HG03521 (cell line): ENCODE results near the gene FAM53A.
"Not testable (repeated sequence)": the region's sequence is repeated elsewhere in the genome, so short reads cannot be mapped to it uniquely, and the experiment has no call there.

Source experiments
- ATAC-seq: cut with Tn5 transposase; IDR thresholded peaks from one replicate; pipeline ENCODE4 v1.9.1; 2021; ENCODE audit warnings: mild to moderate bottlenecking, moderate library complexity; ENCODE audit not compliant: unreplicated experiment

The FAM53A gene

DNA sequence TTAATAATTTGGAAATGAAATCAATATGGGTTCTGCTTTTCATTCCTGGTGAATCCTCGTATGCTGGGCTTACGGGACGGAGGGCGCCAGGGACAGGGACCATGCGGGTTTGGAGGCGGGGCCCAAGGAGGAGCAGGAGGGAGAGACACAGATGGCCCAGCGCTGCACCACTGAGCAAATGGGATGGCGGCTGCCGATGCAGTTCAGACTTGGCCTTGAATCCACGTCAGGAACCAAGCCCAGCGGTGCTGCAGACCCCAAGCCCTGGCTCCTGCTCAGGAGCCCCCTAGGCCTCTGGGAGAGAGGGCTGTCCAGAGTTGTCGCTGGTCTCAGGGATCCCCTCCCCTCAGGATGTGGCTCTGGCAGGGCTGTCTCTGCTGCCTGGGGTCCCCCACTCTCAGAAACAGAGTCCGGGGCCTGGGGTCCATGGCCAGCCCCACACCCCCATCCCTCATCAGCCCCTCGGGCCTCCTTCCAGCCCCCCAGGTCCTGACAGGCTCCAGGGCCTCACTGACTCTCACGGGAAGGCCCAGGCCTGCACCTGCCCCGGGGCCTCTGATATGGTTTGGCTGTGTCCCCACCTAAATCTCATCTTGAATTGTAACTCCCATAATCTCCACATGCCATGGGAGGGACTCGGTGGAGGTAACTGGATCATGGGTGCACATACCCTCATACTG, 75.2 kb downstream of the FAM53A start:
- ATAC-seq, result no peak

GRCh38 chr4:1608196-1608820, 75.8 kb downstream of the FAM53A start:
- ATAC-seq, result no peak

DNA sequence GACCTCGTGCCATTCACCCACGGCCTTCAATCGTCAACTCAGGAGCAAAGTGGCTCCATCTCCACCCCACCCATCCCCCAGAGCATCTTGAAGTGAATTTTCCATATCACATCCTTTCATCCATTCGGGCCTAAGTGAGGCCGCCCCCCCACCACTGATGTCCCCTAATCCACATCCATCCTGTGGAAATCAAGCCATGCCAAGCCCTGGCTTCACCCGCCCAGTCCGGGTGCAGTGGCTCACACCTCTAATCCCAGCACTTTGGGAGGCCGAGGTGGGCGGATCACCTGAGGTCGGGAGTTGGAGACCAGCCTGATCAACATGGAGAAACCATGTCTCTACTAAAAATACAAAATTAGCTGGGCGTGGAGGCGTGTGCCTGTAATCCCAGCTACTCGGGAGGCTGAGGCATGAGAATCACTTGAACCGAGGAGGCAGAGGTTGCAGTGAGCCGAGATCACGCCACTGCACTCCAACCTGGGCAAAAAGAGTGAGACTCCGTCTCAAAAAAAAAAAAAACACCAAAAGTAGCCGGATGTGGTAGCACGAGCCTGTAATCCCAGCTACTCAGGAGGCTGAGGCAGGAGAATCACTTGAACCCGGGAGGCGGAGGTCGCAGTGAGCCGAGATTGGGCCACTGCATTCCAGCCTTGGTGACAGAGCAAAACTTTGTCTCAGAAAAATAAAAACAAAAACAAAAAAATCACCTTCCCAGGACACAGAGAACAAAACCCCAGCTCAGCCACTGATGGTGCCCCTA, 76.5 kb downstream of the FAM53A start:
- not testable (repeated sequence) for ATAC-seq

GRCh38 chr4:1604706-1605205, 79.4 kb downstream of the FAM53A start:
- no peak for ATAC-seq

GRCh38 chr4:1604181-1604705, 79.9 kb downstream of the FAM53A start:
- no peak for ATAC-seq

DNA sequence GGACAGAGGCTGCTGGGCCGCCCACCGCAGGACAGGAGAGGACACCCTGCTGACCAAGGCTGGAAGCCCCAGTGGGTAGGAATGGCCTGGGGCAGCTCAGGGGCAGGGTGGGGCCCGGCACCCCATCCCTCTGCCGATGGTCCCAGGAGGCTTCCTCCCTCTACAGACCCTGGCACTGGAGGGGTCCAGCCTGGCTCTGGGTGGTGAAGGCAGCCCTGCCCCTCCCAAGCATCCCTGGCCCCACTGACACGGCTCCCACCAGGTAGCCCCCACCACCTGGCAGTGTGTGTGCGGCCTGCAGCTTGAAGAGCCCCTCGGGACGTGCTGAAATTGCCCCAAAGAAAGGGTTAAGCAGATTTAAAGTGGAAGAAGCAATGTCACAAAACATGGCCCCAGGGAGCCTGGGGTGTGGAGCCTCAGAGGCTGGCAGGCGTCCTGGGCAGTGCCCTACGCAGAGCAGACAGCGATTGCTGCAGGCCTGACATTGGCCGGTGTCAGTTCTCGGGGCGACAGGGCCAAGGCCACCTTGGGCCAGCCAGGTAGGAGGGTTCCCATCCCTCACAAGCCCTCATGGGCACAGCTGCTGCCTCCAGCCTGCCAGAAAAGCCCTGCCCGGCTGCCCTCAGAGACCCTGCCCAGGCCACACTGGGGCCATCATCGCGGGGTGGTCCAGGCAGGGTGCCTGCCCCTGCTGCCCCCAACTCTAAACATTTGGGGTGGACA, 80.5 kb downstream of the FAM53A start:
- ATAC-seq, result no peak

DNA sequence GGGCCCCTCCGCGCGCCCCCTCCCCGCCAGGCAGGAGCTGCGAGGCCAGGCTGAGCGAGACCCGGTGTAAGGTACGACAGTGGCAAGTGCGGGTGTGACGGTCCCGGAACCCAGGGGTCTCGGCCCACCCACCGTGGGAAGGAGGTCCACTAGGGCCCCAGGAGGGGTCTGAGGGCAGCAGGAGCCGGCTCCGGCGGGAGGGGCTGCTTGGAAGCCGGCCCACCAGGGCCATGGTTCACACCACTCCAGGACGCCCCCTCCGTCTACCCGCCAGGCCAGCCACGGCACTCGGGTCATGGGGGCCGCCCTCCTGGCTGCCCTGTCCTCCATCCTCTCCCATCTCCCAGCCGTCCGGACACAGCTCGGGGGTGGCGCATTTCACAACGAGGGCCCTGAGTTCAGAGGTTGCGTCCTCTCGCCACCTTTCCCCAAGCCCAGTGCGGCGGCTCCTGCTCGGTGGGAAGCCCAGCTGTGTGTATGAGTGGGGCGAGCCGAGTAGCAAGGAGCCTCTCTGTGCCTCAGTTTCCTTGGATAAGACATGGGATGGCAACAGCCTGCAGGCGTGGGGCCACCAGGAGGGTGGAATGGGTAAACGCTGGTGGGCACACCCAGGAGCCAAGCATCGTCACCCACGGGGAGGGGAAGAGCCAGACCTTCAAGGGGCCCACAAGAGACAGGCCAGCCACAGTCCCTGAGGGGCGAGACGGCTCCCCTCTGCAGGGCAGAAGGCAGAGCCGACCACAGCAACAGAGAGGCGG, 81.3 kb downstream of the FAM53A start:
- ATAC-seq, result no peak

DNA sequence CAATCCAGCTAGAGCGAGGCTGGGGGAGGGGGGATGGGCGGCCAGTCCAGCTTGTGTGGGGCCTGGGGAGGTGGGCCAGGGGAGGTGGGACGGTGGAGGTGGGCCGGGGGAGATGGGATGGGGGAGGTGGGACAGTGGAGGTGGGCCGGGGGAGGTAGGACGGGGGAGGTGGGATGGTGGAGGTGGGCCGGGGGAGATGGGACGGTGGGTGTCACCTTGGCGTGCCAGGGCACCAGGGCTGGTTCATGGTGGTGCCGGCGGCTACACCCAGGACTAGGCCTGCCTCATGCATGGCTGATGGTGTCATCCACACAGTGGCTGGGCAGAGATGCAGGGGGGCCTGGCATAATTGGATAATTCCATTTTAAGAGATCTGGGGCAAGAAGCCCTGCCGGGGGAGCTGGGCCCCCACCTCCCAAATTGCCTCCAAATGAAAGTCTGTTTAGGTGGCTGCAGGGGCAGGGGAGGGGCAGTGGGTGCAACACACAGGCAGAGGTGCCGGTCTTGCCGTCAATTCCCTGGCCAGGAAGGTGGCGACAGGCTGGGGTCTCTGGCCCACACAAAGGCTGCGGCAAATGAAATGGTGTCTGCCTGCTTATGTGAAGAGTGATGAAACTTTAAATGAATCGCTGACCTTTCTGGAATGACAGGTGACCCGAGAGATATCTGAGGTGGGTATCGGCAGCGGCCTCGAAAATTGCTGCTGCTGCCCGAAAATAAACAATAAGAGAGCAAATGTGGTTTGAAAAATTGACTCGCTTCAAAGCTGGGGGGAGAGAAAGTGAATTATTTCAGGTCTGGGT, 82.1 kb downstream of the FAM53A start:
- ATAC-seq, result no peak

DNA sequence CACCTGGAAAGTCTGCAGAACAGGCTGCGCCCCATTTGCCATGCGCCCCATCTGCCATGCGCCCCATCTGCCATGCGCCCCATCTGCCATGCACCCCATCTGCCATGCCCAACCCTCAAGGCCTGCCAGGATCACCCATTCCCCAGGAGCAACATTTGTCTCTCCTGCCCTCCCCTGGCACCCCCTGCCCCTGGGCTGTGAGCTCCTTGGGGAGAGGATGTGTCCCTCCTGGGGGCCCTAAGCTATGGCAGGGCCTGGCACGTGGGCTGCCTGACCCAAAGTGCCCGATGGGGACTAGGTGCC, 82.6 kb downstream of the FAM53A start:
- no peak for ATAC-seq

- no peak for ATAC-seq
Measured at GRCh38 chr4:1600811-1601532, 83.1 kb downstream of the FAM53A start.

DNA sequence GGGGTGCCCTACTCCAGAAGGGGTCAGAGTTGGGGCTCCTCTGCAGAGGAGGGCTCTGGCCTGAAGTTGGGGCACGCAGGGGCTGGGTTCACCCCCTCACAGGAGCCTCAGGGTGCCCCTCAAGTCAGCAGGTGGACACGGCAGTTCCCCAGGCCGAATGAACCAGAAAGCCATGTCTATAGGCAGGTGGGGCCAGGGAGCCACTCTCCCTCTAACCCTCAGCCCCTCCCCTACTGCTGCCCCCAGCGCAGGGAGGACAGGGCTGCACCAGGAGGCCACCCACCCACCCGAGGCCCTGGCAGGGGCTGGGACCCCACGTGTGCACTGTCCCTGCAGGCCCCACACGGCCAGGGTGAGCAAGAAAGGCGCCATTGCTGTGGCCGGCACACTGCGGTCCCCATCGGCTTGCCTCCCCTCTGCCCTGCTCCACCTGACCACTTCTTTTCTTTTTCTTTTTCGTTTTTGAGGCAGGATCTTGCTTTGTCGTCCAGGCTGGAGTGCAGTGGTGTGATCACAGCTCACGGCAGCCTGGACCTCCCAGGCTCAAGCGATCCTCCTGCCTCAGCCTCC, 83.8 kb downstream of the FAM53A start:
- ATAC-seq, result no peak

DNA sequence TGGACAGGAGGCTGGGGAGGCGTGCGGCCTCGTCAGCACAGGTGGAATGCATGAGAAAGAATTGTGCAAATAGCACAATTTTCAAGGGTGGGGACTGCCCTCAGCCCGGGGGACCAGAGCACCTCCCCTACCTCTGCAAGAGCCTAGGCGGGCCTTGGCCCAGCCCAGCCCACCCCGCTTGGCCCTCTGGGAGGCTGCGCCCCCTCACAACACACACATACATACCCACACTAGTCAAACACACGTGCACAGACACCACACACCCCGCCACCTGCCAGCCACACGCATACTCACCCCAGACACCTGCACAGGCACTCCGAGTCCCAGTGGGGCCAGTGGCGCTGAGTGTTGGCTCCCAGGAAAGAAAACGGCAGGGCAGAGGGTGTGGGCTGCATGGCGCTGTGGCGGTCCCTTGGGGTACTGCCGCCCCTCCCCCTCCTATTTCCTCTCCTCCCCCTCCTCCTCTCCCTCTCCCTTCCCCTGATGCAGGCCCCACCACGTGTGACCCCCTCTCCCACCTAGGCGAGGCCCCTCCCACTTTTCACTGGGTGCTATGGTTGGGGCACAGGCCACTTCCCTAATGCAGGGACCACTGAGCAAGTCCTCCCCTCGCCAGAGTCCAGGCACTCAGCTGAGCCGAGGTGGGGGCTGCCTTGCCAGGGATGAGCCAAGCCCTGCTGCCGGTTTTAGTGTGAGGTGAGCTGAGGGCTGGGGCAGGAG, 84.5 kb downstream of the FAM53A start:
- ATAC-seq, result no peak

DNA sequence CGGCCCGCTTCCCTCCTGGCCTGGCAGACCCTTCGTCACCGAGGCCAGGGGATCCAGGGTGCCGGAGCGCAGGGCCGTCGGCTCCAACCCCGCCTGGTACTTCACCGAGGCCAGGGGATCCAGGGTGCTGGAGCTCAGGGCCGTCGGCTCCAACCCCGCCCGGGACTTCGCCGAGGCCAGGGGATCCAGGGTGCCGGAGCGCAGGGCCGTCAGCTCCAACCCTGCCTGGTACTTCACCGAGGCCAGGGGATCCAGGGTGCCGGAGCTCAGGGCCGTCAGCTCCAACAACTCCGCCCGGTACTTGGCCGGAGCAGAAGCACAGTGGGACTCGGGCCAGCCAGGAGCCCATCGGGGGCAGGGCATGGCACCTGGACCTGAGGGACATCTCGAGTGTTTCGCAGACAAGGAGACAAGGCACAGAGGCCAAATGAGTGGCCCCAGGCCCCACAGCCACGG, 85.1 kb downstream of the FAM53A start:
- no peak for ATAC-seq

- no peak for ATAC-seq
Measured at GRCh38 chr4:1598206-1599025, 85.7 kb downstream of the FAM53A start.

GRCh38 chr4:1597021-1597931, 86.8 kb downstream of the FAM53A start:
- ATAC-seq, result no peak

GRCh38 chr4:1596393-1596792, 87.7 kb downstream of the FAM53A start:
- ATAC-seq, result no peak
